Measurements from ENCODE around the gene RNF43.

Gene RNF43

DNA sequence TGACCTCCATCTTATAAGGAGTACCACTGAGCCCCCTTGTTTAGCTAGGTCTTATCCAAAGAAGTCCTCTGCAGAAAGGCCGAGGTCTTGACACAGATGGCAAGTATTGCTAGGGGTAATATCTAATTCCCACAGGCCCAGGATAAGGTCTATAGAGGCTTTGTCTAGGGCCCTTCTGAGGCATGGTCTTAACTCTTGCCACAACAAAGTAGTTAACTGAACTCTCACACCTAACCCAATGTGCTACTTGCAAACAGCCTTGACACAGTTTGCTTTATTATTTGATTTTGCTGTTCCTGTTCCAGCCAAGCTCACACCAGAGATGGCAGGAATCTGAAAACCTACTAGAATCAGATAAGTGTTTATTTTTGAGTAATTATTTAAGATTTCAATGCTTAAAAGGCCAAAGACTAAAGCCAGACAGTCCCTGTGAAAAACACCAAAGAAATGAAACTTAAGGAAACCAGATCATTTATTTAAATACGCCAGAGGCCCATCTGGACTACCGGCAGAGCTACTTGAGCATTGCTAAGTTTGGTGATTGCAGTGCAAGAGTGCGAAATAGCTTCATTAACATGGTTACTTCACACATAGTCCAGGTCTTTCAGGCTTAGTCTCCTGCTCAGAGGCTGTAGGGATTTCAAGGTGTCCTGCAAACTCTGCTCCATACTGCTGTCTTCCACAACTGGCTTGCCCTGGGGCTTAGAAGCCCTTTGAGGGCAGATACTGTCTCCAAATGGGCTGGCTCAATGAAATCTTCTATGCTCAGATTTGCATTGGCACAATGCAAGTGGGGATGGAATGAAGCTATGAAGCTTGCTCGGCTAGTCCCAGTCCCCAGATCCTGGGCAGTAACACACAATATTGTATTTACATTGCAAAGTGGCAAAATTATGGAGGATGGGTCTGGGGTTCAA, 36.9 kb downstream of the RNF43 start:
- TF ChIP-seq ZFX (IDR thresholded peaks at IDR 0.05): no peak
- TF ChIP-seq, protein P1, sequence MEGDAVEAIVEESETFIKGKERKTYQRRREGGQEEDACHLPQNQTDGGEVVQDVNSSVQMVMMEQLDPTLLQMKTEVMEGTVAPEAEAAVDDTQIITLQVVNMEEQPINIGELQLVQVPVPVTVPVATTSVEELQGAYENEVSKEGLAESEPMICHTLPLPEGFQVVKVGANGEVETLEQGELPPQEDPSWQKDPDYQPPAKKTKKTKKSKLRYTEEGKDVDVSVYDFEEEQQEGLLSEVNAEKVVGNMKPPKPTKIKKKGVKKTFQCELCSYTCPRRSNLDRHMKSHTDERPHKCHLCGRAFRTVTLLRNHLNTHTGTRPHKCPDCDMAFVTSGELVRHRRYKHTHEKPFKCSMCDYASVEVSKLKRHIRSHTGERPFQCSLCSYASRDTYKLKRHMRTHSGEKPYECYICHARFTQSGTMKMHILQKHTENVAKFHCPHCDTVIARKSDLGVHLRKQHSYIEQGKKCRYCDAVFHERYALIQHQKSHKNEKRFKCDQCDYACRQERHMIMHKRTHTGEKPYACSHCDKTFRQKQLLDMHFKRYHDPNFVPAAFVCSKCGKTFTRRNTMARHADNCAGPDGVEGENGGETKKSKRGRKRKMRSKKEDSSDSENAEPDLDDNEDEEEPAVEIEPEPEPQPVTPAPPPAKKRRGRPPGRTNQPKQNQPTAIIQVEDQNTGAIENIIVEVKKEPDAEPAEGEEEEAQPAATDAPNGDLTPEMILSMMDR (conservative IDR thresholded peaks at IDR 0.05): no peak

DNA sequence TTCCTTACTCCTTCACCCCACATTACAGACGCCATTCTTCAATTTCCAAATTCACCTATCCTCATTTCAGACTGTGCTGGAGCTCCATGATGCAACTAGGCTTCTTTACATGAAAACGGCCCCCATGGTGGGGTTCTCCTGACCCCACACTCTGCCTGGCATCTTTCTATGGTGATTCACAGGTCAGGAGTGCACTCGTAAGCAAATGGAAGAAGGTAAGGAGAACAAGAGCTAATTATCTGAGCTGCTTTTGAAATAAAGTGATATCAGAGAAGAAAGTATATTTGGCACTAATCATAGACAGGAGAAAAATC, 37.9 kb downstream of the RNF43 start:
- no peak overlapping the region for H3K27ac ChIP-seq
- TF ChIP-seq, protein P1 (conservative IDR thresholded peaks at IDR 0.05): no peak
- TF ChIP-seq ZFX (IDR thresholded peaks at IDR 0.05): no peak

More for the DNA sequence above, 36.9 kb downstream of the RNF43 start:
- H3K27ac ChIP-seq: no peak overlapping the region

DNA sequence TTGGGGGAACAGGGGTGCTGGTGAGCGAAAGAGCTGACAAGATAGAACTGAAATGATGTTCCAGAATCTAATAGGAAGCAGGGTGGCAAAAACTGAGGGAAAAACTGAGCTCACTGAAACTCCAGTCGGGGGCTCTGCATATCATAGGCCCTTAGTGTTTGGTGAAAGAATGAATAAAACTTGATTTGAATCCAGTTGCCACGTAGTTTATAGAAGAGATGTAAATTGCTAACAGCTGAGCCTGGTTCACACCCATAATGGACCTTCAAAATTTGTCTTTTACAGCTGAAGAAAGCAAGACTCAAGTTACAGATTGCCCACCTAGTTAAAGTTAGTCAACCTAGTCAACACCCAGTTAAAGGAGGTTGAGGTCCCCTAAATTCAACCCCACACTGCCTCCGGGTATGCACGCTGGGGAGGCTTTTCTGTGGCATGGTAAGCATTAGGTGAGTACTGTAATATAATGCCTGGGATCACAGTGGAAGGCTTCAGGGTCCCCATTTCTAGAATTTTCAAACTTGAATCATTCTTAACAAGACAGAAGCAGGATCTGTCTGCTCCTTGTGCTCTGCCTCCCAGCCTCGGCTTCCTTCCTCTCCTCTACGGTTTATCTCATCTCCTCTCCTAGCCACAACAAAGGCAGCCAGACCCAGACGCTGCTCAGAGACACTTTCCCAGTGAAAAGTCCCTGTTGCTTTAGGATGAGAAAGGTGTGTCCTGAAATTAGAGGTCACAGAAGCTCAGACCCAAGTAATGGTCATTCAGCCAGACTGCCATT, 38.4 kb downstream of the RNF43 start:
- H3K27ac ChIP-seq: no peak overlapping the region
- TF ChIP-seq, protein P1 (conservative IDR thresholded peaks at IDR 0.05): no peak
- TF ChIP-seq ZFX (IDR thresholded peaks at IDR 0.05): no peak

DNA sequence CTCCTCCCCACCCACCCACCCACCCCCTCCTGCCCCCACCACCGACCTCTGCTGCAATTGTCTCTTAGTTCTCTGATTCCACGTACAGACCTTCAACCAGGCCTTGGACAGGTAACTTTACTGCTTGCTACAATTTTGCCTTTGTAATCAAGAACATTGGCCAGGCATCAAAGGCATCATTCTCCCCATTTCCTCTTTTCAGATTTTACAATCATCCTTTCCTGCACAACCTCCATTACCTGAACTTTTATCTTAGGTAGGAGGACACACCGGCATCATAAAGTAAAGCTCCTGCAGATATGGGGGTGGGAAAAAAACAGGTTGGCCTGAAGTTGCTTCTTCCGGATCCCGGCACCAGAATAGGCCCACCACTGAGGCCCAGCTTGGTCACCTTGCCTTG, 39.7 kb downstream of the RNF43 start:
- no peak for TF ChIP-seq ZFX (IDR thresholded peaks at IDR 0.05)
- TF ChIP-seq, protein P1 (conservative IDR thresholded peaks at IDR 0.05): no peak
- peak overlapping the region; percentile 43 for H3K27ac ChIP-seq

DNA sequence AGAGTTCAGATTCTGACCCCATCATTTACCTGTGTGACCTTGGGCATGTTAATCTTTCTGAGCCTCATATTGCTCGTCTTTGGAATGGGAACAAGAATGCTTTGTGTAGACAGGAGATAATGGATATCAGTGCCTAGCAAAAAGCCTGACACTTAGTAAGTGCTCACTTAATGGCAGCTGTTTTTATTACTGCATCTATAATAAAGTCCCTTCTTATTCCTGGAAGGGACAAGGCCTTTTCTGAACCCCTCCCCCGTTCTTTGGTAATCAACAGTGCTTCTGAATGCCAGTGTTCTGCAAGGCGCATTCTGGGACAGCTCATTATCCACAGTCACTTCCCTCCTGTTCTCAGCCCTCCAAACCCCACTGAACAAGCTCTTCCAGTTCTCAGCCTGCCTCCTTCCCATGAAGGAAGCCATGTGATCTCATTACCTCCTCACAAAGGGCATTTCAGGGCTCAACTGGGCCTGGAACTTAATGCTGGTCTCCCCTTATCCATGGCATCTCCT, 40.2 kb downstream of the RNF43 start:
- TF ChIP-seq, protein P1 (conservative IDR thresholded peaks at IDR 0.05): no peak
- no peak for TF ChIP-seq ZFX (IDR thresholded peaks at IDR 0.05)
- peak overlapping the region; percentile 43 for H3K27ac ChIP-seq

DNA sequence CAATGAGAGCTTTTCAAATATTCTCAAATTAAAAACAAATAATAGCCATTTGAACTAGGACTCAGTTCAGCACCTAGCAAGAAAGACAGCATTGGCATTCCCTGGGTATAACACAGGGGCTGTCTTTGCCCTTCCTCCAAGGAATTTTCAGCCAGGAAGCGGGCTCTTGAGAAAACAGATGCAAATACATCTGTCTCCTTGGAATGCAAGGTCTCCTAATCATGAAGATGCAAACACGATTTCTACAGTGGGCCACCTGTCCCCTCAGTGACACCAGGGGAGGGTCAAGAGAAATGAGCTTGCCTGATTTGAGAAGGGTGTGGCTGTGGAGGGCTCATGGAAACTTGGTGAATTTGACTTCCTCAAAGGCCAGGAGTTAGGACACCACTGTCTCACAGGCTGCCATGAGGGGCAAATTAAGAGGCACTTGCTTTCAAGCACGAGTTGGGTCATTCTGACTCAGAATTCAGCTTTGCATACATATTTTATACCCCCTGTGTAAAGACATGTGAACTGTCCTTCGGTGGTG, 40.8 kb downstream of the RNF43 start:
- H3K27ac ChIP-seq: peak overlapping the region; percentile 43; the same call in 1 of the 2 replicates
- TF ChIP-seq, protein P1 (conservative IDR thresholded peaks at IDR 0.05): no peak
- no peak for TF ChIP-seq ZFX (IDR thresholded peaks at IDR 0.05)
